ENCODE data around the gene COX6A2. TPM values are rescaled to one million over a fixed set of nuclear protein-coding genes. Genes with fewer than 3 reads are reported as not detected.

Gene COX6A2
- total RNA-seq, 2 experiments from 2014 or later: not detected

GRCh38 chr16:31385680-31386079 is 42.5 kb downstream of the COX6A2 start:
- POLR2A ChIA-PET: interaction anchor here (0.8 to 1.8 kb wide), 6 partner anchors 35 to 240 kb away, joined by 3 to 6 read pairs (median 4); partner anchors contain the start of genes FUS and ZNF843
- ATAC-seq (ENCODE audit: low read depth): no peak
- DNase-seq: no peak
- no peaks in the 10 kb centered on the region for H3K9me3 Mint-ChIP-seq
- H3K4me1 Mint-ChIP-seq: peaks cover 30% of the 10 kb centered on the region
- peaks cover 30% of the 10 kb centered on the region for H3K27me3 Mint-ChIP-seq
- no peak overlapping the region for H3K4me3 Mint-ChIP-seq
- peaks cover 6% of the 10 kb centered on the region for H3K36me3 Mint-ChIP-seq
- H3K27ac Mint-ChIP-seq: no peak overlapping the region

- peaks cover 9% of the 10 kb centered on the region for H3K36me3 Mint-ChIP-seq
- H3K9me3 Mint-ChIP-seq: no peaks in the 10 kb centered on the region
- POLR2A ChIA-PET: interaction anchor here (0.6 to 2.0 kb wide), 9 partner anchors 37 to 240 kb away, joined by 3 to 14 read pairs (median 3); partner anchors contain the start of genes FUS, PYCARD, PYDC1 and ZNF843
- DNase-seq (peak; percentile 76), ATAC-seq (ENCODE audit: low read depth) (peak; percentile 86)
- H3K4me3 Mint-ChIP-seq: no peak overlapping the region
- H3K27me3 Mint-ChIP-seq: peaks cover 14% of the 10 kb centered on the region
- peaks cover 32% of the 10 kb centered on the region for H3K4me1 Mint-ChIP-seq
- no peak overlapping the region for H3K27ac Mint-ChIP-seq
These were observed 45.5 kb downstream of the COX6A2 start for GRCh38 chr16:31382485-31383161.

GRCh38 chr16:31380201-31380600 is 48.0 kb downstream of the COX6A2 start:
- peaks cover 4% of the 10 kb centered on the region for H3K27me3 Mint-ChIP-seq
- peaks cover 25% of the 10 kb centered on the region for H3K4me1 Mint-ChIP-seq
- peaks cover 1% of the 10 kb centered on the region for H3K9me3 Mint-ChIP-seq
- no peak for ATAC-seq (ENCODE audit: low read depth)
- H3K4me3 Mint-ChIP-seq: no peak overlapping the region
- no peak overlapping the region for H3K27ac Mint-ChIP-seq
- POLR2A ChIA-PET: no interaction called here
- peaks cover 14% of the 10 kb centered on the region for H3K36me3 Mint-ChIP-seq
- DNase-seq: no peak

Other genes with a start within 250 kb of the COX6A2 start
- gene FUS, start 248.2 kb downstream of the COX6A2 start, total RNA-seq: 100 to 1,000 TPM; 540 to 618 TPM
- 10 to 100 TPM; 82.3 to 87.0 TPM for gene PYCARD, start 225.6 kb downstream of the COX6A2 start, total RNA-seq
- gene TRIM72, start 214.2 kb downstream of the COX6A2 start, total RNA-seq: not detected
- gene PYDC1, start 211.2 kb downstream of the COX6A2 start, total RNA-seq: not detected
- gene ITGAM, start 168.4 kb downstream of the COX6A2 start, total RNA-seq: 1 to 10 TPM; 8.3 to 8.9 TPM
- 10 to 100 TPM; 26.4 to 26.7 TPM for gene ITGAX, start 73.2 kb downstream of the COX6A2 start, total RNA-seq
- under 1 TPM; 0.09 to 0.28 TPM for gene ITGAD, start 35.0 kb downstream of the COX6A2 start, total RNA-seq
- under 1 TPM; 0.20 to 0.30 TPM for gene ZNF843, start 14.4 kb upstream of the COX6A2 start, total RNA-seq
- 10 to 100 TPM; 12.9 to 13.6 TPM for gene ARMC5, start 31.1 kb upstream of the COX6A2 start, total RNA-seq
- gene TGFB1I1, start 43.8 kb upstream of the COX6A2 start, total RNA-seq: 1 to 10 TPM; 1.4 to 1.5 TPM
- gene SLC5A2, start 54.8 kb upstream of the COX6A2 start, total RNA-seq: 1 to 10 TPM in 1 of 2 experiments, under 1 TPM in 1; 0.53 to 1.0 TPM
- gene RUSF1, start 80.0 kb upstream of the COX6A2 start, total RNA-seq: 10 to 100 TPM; 53.9 to 60.2 TPM
- not detected for gene AHSP, start 99.5 kb upstream of the COX6A2 start, total RNA-seq